ENCODE measurements around the gene NOC2L.

NOC2L gene

GRCh38 chr1:958823-959730 lies at the start of gene NOC2L:
Gene NOC2L, minus strand, starts transcription at chr1:959256. Its CDS starts 16 bp downstream, at chr1:959240.
- H3K4me1 ChIP-seq: peaks cover 0 to 40% (median 31%) of the 10 kb centered on the region in 4 donors
- DNase-seq: peak; percentile 89 to 97
- intact Hi-C loops (cut with DNase I; ENCODE audit: low total_unique reads): no loop called here
- no peaks in the 10 kb centered on the region for H3K27me3 ChIP-seq
- H3K9me3 ChIP-seq: no peaks in the 10 kb centered on the region
- TF ChIP-seq CTCF (IDR thresholded peaks at IDR 0.05): no peak
- peak within 1 kb of the TSS; percentile 72 to 75 for H3K27ac ChIP-seq
- peaks cover 22 to 53% (median 30%) of the 10 kb centered on the region in 3 donors for H3K36me3 ChIP-seq
- H3K4me3 ChIP-seq: peak within 1 kb of the TSS; percentile 98 to 100

GRCh38 chr1:1006305-1007159 lies 47.5 kb upstream of the NOC2L start:
- H3K9me3 ChIP-seq: no peaks in the 10 kb centered on the region
- no peak for TF ChIP-seq CTCF (IDR thresholded peaks at IDR 0.05)
- H3K4me3 ChIP-seq: no peak overlapping the region
- peaks cover 0 to 10% (median 0%) of the 10 kb centered on the region in 3 donors for H3K36me3 ChIP-seq
- DNase-seq: no peak
- H3K27ac ChIP-seq: no peak overlapping the region
- intact Hi-C loops (cut with DNase I; ENCODE audit: low total_unique reads): no loop called here
- peaks cover 0 to 23% (median 16%) of the 10 kb centered on the region in 4 donors for H3K4me1 ChIP-seq
- H3K27me3 ChIP-seq: peaks cover 0 to 5% of the 10 kb centered on the region in 2 donors

DNA sequence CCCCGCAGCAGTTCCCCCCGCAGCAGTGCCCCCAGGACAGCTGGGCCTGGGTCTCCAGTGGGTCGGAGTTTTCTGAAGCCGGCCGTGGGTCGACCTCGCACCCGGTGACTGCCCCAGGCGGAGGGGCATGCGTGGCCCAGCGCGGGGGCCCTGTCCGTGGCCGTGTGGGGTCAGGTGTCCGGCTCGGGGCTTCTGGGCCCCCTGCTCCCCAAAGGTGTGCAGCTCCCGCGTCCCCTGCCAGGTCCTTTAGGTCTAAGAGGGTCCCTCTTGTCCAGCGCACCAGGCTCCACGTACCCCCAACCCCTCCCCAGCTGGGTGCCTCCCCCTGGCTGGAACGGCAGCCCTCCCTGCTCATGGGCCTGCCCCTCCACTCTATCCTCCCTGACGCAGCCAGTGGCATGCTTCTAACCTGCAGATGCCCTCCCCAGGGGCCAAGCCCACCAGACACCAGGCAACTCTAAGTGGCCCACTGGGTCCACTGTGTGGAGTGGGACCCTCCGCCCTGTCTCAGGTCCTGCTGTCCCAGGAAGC lies 46.8 kb upstream of the NOC2L start:
- H3K27ac ChIP-seq: no peak overlapping the region

DNA sequence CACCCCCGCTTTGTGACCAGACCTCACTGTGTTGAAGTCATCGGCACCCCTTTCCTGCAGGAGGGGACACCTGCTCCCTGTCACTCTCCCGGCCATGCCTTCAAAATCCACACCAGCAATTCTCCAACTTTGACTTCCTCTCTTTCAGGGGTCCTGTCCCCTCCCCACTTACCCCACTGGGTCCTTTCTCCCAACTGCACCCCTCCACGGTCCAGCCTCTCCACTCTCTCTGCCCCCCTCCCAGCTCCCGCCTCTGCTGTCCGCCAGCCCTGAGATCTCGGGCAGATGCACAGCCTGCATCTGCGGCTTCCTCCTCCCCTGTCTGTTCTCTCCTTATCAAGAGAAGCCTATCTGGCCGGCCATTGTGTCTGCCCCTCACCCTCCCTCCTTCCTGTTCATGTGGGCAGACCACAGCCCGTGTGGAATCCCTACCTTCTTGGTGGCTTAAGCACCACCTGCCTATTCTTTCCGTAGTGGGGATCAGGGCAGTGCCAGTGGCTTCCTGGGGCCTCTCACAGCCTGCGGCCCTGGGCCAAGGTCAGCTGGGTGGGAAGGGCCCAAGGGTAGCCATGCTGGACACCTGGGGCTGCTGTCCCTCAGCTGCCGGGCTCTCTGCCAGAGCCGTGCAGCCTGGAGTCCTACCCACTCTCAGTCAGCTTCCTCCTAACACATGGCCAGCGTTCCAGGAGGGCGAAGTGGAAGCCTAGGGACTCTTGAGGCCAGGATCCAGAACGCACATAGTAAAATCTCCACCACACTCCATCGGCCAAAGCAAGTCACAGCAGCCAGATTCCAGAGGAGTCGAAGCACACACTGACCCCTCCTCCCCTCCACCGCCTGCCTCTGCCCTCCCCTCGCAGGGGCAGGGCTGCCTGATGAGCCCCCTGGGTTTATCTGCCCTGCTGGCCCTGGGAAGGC lies 46.0 kb upstream of the NOC2L start:
- Histone ChIP-seq H3K27me3 (peaks cover 0 to 5% of the 10 kb centered on the region in 2 donors), H3K4me3 (no peak overlapping the region), H3K27ac (no peak overlapping the region), H3K36me3 (peaks cover 0 to 10% (median 0%) of the 10 kb centered on the region in 3 donors), H3K4me1 (peaks cover 0 to 36% (median 23%) of the 10 kb centered on the region in 4 donors), H3K9me3 (no peaks in the 10 kb centered on the region)
- peak in 1 of 2 donors; percentile 29 for DNase-seq
- TF ChIP-seq CTCF (IDR thresholded peaks at IDR 0.05): no peak
- intact Hi-C loops (cut with DNase I; ENCODE audit: low total_unique reads): no loop called here

More for the DNA sequence above, 46.8 kb upstream of the NOC2L start:
- intact Hi-C loops (cut with DNase I; ENCODE audit: low total_unique reads): no loop called here
- no peak for DNase-seq
- H3K36me3 ChIP-seq: peaks cover 0 to 10% (median 0%) of the 10 kb centered on the region in 3 donors
- peaks cover 0 to 5% of the 10 kb centered on the region in 2 donors for H3K27me3 ChIP-seq
- no peaks in the 10 kb centered on the region for H3K9me3 ChIP-seq
- TF ChIP-seq CTCF (IDR thresholded peaks at IDR 0.05): no peak
- H3K4me1 ChIP-seq: peaks cover 0 to 30% (median 23%) of the 10 kb centered on the region in 4 donors
- no peak overlapping the region for H3K4me3 ChIP-seq
